CD14-positive monocyte (primary cell): ENCODE measurements around the gene HTR3A. TPM values are rescaled to one million over a fixed set of nuclear protein-coding genes. Genes with fewer than 3 reads are reported as not detected.

Source experiments
- DNase-seq, 3 donors: peaks; one replicate each; pipeline ENCODE4 v3.0.0-alpha.2; 2011 to 2022
- H2AFZ ChIP-seq: 2 replicates; pipeline ENCODE4 v1.6.0; 2012; ENCODE audit warnings: mild to moderate bottlenecking, low read depth, low read length, inconsistent platforms; ENCODE audit not compliant: insufficient read depth, poor library complexity, severe bottlenecking
- H3K27ac ChIP-seq, 2 donors: 1 replicate in 1 of 2; 2 replicates in 1 of 2; pipeline ENCODE4 v1.5.1; 2012 to 2013; ENCODE audit warnings: low read length in 2 of 2, control low read depth in 1 of 2, inconsistent platforms in 1 of 2, low read depth in 1 of 2, mild to moderate bottlenecking in 1 of 2
- H3K27me3 ChIP-seq, 2 donors: one replicate each; pipeline versions ENCODE4 v1.6.0 to v1.6.1; 2011 to 2013; ENCODE audit warnings: low read length in 2 of 2; ENCODE audit not compliant: control insufficient read depth in 2 of 2, insufficient read depth in 2 of 2
- H3K36me3 ChIP-seq, 2 donors: replicated peaks in 1 of 2; 1 replicate in 1 of 2; 2 replicates in 1 of 2; pipeline versions ENCODE4 v1.5.1 to v1.6.1; 2012 to 2013; ENCODE audit warnings: low read length in 2 of 2, control low read depth in 1 of 2, inconsistent platforms in 1 of 2, mild to moderate bottlenecking in 1 of 2; ENCODE audit not compliant: insufficient read depth in 2 of 2, control insufficient read depth in 1 of 2
- H3K4me1 ChIP-seq, 2 donors: 1 replicate in 1 of 2; 2 replicates in 1 of 2; pipeline versions ENCODE4 v1.5.1 to v1.6.1; 2012 to 2013; ENCODE audit warnings: low read length in 2 of 2, control low read depth in 1 of 2, inconsistent platforms in 1 of 2, mild to moderate bottlenecking in 1 of 2, moderate library complexity in 1 of 2; ENCODE audit not compliant: insufficient read depth in 2 of 2, control insufficient read depth in 1 of 2
- H3K4me2 ChIP-seq: replicated peaks from 2 replicates; pipeline ENCODE3; 2012; ENCODE audit warnings: low read length, moderate library complexity, mild to moderate bottlenecking; ENCODE audit not compliant: poor library complexity, severe bottlenecking; ENCODE audit errors: extremely low read depth
- H3K4me3 ChIP-seq, 3 experiments: fragments of 200-600 bp in 1 of 3; sonication (generic) in 1 of 3; replicated peaks in 1 of 3; 1 replicate in 2 of 3; 2 replicates in 1 of 3; pipeline ENCODE4 v1.5.1; 2011 to 2013; ENCODE audit warnings: low read length in 3 of 3, mild to moderate bottlenecking in 3 of 3, control low read depth in 2 of 3, low read depth in 2 of 3, inconsistent platforms in 1 of 3, moderate library complexity in 1 of 3
- H3K79me2 ChIP-seq: 2 replicates; pipeline ENCODE4 v1.6.0; 2012; ENCODE audit warnings: mild to moderate bottlenecking, control low read depth, inconsistent platforms, low read length, moderate library complexity; ENCODE audit not compliant: insufficient read depth
- H3K9ac ChIP-seq: 2 replicates; pipeline ENCODE4 v1.6.0; 2017; ENCODE audit warnings: low read length, mild to moderate bottlenecking; ENCODE audit not compliant: insufficient read depth, poor library complexity, severe bottlenecking
- H3K9me3 ChIP-seq, 2 donors: replicated peaks in 1 of 2; 1 replicate in 1 of 2; 2 replicates in 1 of 2; pipeline versions ENCODE4 v1.5.1 to v1.6.1; 2012 to 2013; ENCODE audit warnings: low read length in 2 of 2, control low read depth in 1 of 2; ENCODE audit not compliant: control insufficient read depth in 1 of 2, insufficient read depth in 1 of 2
- H4K20me1 ChIP-seq: 2 replicates; pipeline ENCODE4 v1.6.0; 2012; ENCODE audit warnings: mild to moderate bottlenecking, low read length, control low read depth, moderate library complexity; ENCODE audit not compliant: insufficient read depth
- H3K27ac Mint-ChIP-seq, 7 donors: one replicate each; pipeline ENCODE4 v1.8.0; 2020; ENCODE audit warnings: mild to moderate bottlenecking in 7 of 7, mixed read lengths in 7 of 7, moderate library complexity in 6 of 7, inconsistent platforms in 2 of 7
- H3K27me3 Mint-ChIP-seq, 3 donors: one replicate each; pipeline ENCODE4 v1.8.0; 2021 to 2022; ENCODE audit warnings: low read depth in 3 of 3, mild to moderate bottlenecking in 3 of 3, mixed read lengths in 3 of 3, moderate library complexity in 3 of 3, inconsistent platforms in 1 of 3
- H3K36me3 Mint-ChIP-seq, 2 donors: one replicate each; pipeline ENCODE4 v1.8.0; 2020; ENCODE audit warnings: mixed read lengths in 2 of 2, inconsistent platforms in 1 of 2, mild to moderate bottlenecking in 1 of 2
- H3K4me1 Mint-ChIP-seq: one replicate; pipeline ENCODE4 v1.8.0; 2020; ENCODE audit warnings: mild to moderate bottlenecking, mixed read lengths
- H3K4me3 Mint-ChIP-seq, 2 donors: one replicate each; pipeline ENCODE4 v1.8.0; 2020; ENCODE audit warnings: mild to moderate bottlenecking in 2 of 2, mixed read lengths in 2 of 2, moderate library complexity in 1 of 2
- H3K9me3 Mint-ChIP-seq, 7 donors: one replicate each; pipeline ENCODE4 v1.8.0; 2020 to 2022; ENCODE audit warnings: mixed read lengths in 7 of 7, mild to moderate bottlenecking in 6 of 7, moderate library complexity in 6 of 7, inconsistent platforms in 2 of 7
- CTCF ChIP-seq: fragments of 200-600 bp; IDR thresholded peaks from one replicate; pipeline ENCODE4 v1.8.0; 2022; ENCODE audit warnings: antibody characterized with exemption, mild to moderate bottlenecking
- whole genome bisulfite sequencing: methylation state at CpG from one replicate; pipeline ENCODE4 v1.1.5; 2013; ENCODE audit warnings: missing lambda C conversion rate; ENCODE audit not compliant: insufficient coverage; 5-methylcytosine and 5-hydroxymethylcytosine counted together
- intact Hi-C, 2 donors: fragments of 100-400 bp; cut with micrococcal nuclease; formaldehyde crosslinking; loops; one replicate each; pipeline versions ENCODE4 v1.15.0 to v1.15.1; 2023
- polyA plus RNA-seq, 3 donors: library from polyadenylated mRNA; depleted of rRNA in 1 of 3; unstranded in 2 of 3; stranded (reverse) in 1 of 3; fragments of 300-500 nt in 2 of 3; fragments of >200 nt in 1 of 3; fragmentation: Illumina TruSeq in 2 of 3; gene quantifications; 1 replicate in 2 of 3; 2 replicates in 1 of 3; pipeline ENCODE4 v1.2.3, GENCODE V29; 2012 to 2021

The HTR3A gene
- polyA plus RNA-seq, 3 donors = not detected

- no peak overlapping the region for H3K9ac ChIP-seq
- no peaks in the 10 kb centered on the region for H3K79me2 ChIP-seq
- no peak overlapping the region for H3K27ac ChIP-seq
- intact Hi-C loops = no loop called here
- H3K36me3 ChIP-seq = no peaks in the 10 kb centered on the region
- H3K36me3 Mint-ChIP-seq = no peaks in the 10 kb centered on the region
- peaks cover 5 to 16% (median 5%) of the 10 kb centered on the region in 3 donors for H3K27me3 Mint-ChIP-seq
- H3K4me2 ChIP-seq = no peak overlapping the region
- no peak for DNase-seq
- H4K20me1 ChIP-seq = no peaks in the 10 kb centered on the region
- H3K4me1 Mint-ChIP-seq = no peaks in the 10 kb centered on the region
- no peaks in the 10 kb centered on the region for H3K27me3 ChIP-seq
- peaks cover 0 to 2% (median 0%) of the 10 kb centered on the region in 7 donors for H3K9me3 Mint-ChIP-seq
- no peaks in the 10 kb centered on the region for H3K4me1 ChIP-seq
- no peak overlapping the region for H2AFZ ChIP-seq
- H3K27ac Mint-ChIP-seq = no peak overlapping the region
- H3K4me3 Mint-ChIP-seq = no peak overlapping the region
- WGBS = 87% methylated on average over 4 of the region's 4 CpGs
- no peak overlapping the region for H3K4me3 ChIP-seq
- no peaks in the 10 kb centered on the region for H3K9me3 ChIP-seq
- no peak for TF ChIP-seq CTCF
These were observed 25.6 kb downstream of the HTR3A start for GRCh38 chr11:114000526-114000925.

- H3K9me3 ChIP-seq = no peaks in the 10 kb centered on the region
- no peaks in the 10 kb centered on the region for H3K79me2 ChIP-seq
- DNase-seq = no peak
- no peak overlapping the region for H3K9ac ChIP-seq
- Mint-ChIP-seq H3K27ac (no peak overlapping the region), H3K36me3 (no peaks in the 10 kb centered on the region), H3K27me3 (peaks cover 5 to 14% (median 5%) of the 10 kb centered on the region in 3 donors), H3K9me3 (peaks cover 0 to 2% (median 0%) of the 10 kb centered on the region in 7 donors), H3K4me1 (no peaks in the 10 kb centered on the region), H3K4me3 (no peak overlapping the region)
- intact Hi-C loops = no loop called here
- no peak for TF ChIP-seq CTCF
- WGBS = 81% methylated on average over 2 of the region's 3 CpGs
- H3K36me3 ChIP-seq = no peaks in the 10 kb centered on the region
- H3K27ac ChIP-seq = no peak overlapping the region
- no peaks in the 10 kb centered on the region for H4K20me1 ChIP-seq
- no peak overlapping the region for H3K4me2 ChIP-seq
- no peak overlapping the region for H3K4me3 ChIP-seq
- H3K4me1 ChIP-seq = no peaks in the 10 kb centered on the region
- H3K27me3 ChIP-seq = no peaks in the 10 kb centered on the region
- no peak overlapping the region for H2AFZ ChIP-seq
These were observed 26.5 kb downstream of the HTR3A start for GRCh38 chr11:114001416-114001815.
